ENCODE data around the gene PLEKHM1.

PLEKHM1 gene

GRCh38 chr17:45440161-45440778 is 50.3 kb downstream of the PLEKHM1 start:
- no peak for DNase-seq

GRCh38 chr17:45438931-45439610 is 51.5 kb downstream of the PLEKHM1 start:
- no peak for DNase-seq

GRCh38 chr17:45437465-45438283 is 52.8 kb downstream of the PLEKHM1 start:
- no peak for DNase-seq

- peak in 1 of 2 donors; percentile 25 for DNase-seq
These were observed 53.7 kb downstream of the PLEKHM1 start for GRCh38 chr17:45436625-45437464.

GRCh38 chr17:45436161-45436560 is 54.4 kb downstream of the PLEKHM1 start:
- no peak for DNase-seq

GRCh38 chr17:45435481-45435880 is 55.0 kb downstream of the PLEKHM1 start:
- no peak for DNase-seq

GRCh38 chr17:45433159-45433535 is 57.4 kb downstream of the PLEKHM1 start:
- DNase-seq, result no peak

GRCh38 chr17:45432405-45433158 is 57.9 kb downstream of the PLEKHM1 start, which contains the start of gene ARHGAP27:
Gene ARHGAP27, minus strand, starts transcription at chr17:45432870. Its CDS starts 2,591 bp downstream, at chr17:45430279.
- peak; percentile 55 to 66 for DNase-seq

- peak; percentile 60 to 89 for DNase-seq
These were observed 58.8 kb downstream of the PLEKHM1 start for GRCh38 chr17:45431531-45432404.

GRCh38 chr17:45430738-45431530 is 59.6 kb downstream of the PLEKHM1 start:
- DNase-seq, result no peak

- no peak for DNase-seq
These were observed 60.3 kb downstream of the PLEKHM1 start for GRCh38 chr17:45430006-45430737.

GRCh38 chr17:45429339-45430005 is 61.0 kb downstream of the PLEKHM1 start:
- DNase-seq, result no peak

- DNase-seq, result peak; percentile 62 to 63
These were observed 61.6 kb downstream of the PLEKHM1 start for GRCh38 chr17:45428931-45429338.

GRCh38 chr17:45428050-45428617 is 62.4 kb downstream of the PLEKHM1 start:
- DNase-seq, result peak; percentile 59 to 81

GRCh38 chr17:45427181-45427835 is 63.2 kb downstream of the PLEKHM1 start:
- DNase-seq, result no peak

- DNase-seq, result no peak
These were observed 64.0 kb downstream of the PLEKHM1 start for GRCh38 chr17:45426561-45426960.

GRCh38 chr17:45425984-45426413 is 64.5 kb downstream of the PLEKHM1 start:
- no peak for DNase-seq

All from inflammatory macrophage treated with lipopolysaccharide for 1 hour (primary cell).